Inferior parietal cortex (tissue), 1 donor: ENCODE data around the gene SS18L1.

Source experiments
- DNase-seq: peaks from one replicate; pipeline ENCODE4 v3.0.0-alpha.2; 2016; ENCODE audit errors: extremely low spot score

SS18L1 gene

DNA sequence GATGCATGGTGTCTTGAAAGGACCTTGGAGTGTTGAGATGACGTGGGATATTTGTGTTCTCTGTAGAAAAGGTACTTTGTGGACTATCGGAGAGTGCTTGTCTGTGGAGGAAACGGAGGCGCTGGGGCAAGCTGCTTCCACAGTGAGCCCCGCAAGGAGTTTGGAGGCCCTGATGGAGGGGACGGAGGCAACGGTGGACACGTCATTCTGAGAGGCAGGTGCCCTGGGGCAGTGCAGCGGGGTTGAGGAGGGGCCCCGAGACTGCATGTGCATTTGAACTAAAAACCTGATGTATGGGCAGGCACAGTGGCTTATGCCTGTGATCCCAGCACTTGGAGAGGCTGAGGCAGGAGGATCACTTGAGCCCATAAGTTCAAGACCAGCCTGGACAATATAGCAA, 52.2 kb downstream of the SS18L1 start:
- DNase-seq = no peak

DNA sequence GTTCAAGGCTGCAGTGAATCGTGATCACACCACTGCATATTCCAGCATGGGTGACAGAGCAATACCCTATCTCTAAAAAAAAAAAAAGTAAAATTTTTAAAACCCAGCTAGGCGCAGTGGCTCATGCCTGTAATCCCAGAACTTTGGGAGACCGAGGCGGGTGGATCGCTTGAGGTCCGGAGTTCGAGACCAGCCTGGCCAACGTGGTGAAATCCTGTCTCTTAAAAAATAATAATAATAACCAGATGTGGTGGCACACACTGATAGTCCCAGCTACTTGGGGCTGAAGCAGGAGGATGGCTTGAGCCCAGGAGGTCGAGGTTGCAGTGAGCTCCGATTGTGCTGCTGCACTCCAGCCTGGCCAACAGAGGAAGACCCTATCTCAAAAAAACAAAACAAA, 52.7 kb downstream of the SS18L1 start:
- DNase-seq = no peak

DNA sequence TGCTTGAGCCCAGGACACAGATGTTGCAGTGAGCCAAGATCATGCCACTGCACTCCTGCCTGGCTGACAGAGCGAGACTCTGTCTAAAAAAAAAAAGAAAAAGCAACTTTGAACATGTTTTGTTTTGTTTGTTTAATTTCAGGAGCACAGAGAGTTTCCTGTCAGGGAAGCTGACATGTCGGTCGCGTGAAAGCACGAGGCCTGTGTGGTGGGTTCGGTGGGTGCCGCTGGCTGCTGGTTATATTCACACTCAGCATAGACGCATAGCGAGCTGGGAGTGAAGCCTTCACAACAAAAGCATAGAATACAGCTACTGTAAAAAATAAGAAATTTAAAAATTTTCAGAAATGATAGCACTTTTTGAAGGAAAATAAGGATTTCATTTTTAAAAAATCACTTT, 53.7 kb downstream of the SS18L1 start:
- no peak for DNase-seq

DNA sequence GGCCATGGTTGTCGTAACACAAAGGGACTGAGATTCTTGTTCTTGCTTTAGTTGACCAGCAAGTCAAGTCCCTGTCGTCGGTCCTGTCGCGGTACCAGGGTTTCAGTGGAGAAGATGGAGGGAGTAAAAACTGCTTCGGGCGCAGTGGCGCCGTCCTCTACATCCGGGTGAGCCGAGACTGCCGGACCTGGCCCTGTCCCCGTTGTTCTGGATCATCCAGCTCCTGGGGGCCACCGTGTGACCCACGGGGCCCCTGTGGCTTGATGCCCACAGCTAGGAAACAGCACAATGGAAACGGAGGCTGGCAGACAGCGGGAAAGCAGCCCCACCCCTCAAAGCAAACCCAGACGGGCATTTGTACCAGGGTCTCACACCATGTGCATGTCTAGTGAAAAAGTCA, 54.2 kb downstream of the SS18L1 start:
- DNase-seq = no peak

DNA sequence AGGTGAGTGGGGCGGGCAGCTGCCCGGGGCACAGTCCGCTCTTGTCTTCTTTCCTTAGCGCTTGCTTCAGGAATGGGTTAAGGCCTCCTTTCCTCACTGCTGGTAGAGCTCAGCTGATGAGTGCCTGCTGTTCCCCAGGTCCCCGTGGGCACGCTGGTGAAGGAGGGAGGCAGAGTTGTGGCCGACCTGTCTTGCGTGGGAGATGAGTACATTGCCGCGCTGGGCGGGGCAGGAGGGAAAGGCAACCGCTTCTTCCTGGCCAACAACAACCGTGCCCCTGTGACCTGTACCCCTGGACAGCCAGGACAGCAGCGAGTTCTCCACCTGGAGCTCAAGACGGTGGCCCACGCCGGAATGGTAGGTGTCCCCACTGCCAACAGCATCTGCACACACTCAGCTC, 54.9 kb downstream of the SS18L1 start:
- no peak for DNase-seq

DNA sequence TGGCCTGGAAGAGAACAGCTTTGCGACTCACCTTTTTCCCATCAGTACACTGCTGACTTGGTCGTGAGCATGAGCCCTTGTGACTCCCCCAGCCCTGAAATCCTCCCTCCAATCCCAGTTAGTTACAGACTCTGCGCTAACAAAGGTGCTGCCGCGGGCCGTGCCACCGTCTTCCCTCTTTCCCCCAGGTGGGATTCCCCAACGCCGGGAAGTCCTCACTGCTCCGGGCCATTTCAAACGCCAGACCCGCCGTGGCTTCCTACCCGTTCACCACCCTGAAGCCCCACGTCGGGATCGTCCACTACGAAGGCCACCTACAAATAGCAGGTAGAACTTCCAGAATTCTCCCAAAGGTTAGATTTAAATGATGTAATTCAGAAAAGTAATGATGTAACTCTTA, 55.4 kb downstream of the SS18L1 start:
- no peak for DNase-seq

DNA sequence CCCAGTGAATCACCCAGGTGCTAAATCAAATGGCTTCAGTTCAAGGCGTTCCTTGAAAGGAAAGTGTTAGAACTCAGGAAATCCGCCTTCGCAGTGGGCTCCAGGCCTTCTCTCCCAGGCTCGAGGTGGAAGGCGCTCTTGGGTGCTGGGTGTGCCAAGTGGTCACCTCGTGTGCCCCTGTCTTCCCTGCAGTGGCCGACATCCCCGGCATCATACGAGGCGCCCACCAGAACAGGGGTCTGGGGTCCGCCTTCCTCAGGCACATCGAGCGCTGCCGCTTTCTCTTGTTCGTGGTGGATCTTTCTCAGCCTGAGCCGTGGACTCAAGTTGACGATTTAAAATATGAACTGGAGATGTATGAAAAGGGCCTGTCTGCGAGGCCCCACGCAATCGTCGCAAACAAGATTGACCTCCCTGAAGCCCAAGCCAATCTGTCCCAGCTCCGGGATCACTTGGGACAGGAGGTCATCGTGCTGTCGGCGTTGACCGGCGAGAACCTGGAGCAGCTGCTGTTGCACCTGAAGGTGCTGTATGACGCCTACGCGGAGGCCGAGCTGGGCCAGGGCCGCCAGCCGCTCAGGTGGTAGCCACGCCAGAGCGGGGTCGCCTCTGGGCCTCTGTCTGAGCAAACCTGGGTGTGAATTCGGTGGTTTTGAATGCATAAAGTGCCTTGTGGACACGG, 57.1 kb downstream of the SS18L1 start:
- DNase-seq = no peak

DNA sequence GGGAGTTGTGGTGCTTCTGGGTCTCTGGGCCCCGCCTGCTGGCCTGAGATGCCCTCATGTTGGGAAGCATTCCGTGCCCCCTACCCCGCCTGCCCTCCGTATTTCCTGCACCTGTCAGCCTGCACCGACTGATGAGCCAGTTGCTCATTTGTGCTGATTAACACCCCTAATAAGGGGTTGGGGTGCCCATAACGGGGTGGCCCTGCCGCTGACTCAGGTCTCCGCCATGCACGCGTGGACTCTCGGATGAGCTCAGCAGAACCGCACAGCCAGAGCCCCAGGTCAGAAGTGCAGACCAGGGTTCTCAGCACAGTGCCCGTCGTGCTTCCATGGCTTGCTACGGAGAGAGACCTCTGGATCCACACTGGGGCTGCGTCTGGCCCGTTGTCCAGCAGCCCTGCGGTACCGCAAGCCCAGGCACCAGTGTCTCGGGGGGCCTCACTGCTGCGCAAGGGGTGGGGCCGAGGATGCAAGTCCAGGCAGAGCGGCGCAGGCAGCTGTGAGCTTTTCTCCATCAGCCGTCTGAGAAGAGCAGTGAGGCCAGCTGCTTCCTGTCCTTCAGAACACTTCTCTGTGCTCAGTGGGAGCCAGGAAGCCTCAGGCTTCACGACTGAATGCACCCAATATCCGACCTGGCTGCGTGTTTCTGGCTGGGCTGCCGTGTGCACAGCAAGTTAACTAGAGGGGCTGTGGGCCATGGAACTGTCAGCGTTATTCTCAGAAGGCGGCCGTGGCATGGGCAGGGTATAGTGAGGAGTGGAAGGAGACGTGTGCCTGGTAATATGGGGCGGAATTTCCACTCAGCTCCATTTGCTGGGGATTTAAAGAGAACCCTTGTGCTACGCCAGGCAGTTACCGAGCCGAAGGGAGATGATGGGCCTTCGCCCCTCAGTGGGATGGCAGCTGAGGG, 57.9 kb downstream of the SS18L1 start:
- DNase-seq = no peak

DNA sequence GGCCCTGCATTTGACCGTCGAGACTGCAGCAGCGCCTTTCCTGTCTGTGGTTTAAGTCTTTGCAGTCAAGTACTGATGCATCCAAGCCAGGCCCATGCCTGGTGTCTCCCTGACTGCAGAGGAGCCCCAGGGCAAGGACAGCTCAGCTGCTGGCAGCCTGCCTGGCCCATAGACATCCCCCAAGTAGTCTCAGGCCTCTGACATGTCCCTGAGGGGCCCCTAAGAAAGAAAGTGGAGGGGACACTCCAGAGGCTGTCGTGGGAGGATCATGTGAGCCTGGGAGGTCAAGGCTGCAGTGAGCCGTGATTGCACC, 58.5 kb downstream of the SS18L1 start:
- DNase-seq = no peak

DNA sequence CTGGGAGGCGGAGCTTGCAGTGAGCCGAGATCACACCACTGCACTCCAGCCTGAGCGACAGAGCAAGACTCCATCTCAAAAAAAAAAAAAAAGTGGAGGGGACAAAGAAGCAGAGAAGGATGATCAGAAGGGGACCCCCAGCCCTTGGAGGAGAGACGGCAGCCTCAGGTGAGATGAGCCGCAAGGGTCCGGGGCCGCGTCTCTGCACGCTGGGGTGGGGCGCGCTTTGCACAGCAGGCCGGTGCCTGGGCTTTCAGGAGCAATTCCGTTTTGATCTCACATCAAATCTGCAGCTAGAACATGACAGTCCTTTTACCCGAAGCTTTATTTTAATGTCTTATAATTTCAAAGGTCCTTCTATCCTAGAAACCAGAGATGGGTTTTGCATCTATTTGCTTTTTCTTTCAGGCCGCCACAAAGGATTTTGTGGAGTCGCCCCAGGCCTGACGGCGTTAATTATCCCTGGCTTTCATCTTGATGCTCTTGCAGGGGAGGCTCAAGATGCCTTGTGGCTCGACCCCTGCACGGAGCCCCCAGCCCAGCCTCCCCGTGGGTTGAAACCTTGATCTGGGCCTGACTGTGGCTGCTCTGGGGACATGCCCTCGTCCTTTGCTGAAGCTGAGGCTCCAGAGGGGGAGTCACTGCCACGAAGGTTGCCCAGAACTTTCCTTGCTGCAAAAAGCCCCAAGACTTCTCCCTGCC, 59.3 kb downstream of the SS18L1 start:
- DNase-seq = no peak

DNA sequence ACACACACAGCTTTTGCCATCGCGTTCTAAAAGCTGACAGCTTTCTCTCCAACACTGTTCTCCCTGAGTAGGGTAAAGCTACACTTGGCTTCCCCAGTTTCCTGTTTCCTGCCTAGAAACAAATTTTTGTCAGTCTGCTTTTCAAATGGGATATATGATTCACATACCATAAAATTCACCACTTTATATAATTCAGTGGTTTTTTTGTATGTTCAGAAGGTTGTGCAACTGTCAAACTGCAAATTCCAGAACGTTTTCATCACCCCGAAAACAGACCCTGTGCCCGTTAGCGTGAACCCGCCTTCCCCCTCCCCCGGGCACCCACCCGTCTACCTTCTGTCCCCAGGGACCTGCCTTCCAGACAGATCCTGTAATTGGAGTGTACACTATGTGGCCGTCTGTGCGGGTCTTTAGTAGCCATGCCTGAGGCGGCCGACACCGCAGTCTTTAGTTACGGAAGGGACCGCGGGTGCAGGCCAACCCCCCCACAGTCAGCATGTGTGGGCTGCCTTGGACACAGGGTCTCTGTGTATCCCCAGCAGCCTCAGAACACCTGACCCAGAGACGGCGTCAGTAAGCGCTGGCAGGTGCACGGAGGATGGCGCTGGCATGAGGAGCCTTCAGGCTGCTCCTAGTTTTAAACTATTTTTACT, 59.9 kb downstream of the SS18L1 start:
- DNase-seq = no peak

DNA sequence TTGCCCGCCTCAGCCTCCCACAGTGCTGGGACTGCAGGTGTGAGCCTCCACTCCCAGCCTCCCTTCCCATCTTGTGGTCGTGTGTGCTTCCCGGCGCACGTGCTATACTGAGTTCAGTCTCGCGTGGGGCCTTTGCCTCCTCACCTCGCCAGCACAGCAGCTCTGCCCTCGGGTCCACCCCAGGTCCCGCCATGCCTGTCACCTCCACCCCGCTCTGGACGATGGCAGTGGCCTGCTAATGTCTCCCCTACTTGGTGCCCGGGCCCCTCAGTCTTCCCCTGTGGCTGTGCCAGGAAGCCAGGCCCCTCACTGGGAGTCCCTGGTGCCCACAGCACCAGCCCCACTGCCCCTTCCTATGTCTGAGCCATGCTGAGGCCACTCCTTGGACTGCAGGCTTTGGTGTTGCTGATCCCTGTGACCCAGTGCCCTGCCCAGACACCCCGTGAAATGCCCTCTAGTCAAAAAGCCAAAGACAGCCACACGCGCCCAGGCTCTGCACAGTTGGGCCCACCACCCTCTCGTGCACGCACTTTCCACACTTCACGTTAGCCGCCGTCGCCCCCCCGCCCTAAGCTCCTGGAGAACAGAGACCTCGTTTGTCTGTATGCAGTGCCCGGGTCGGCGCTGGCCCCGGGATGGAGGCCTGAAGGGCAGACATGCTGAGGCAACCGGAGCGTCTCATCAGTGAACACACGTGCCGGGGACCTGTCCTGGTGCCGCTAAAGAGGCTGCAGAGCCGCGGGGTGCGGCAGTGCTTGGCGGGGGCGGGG, 62.2 kb downstream of the SS18L1 start:
- DNase-seq = no peak

DNA sequence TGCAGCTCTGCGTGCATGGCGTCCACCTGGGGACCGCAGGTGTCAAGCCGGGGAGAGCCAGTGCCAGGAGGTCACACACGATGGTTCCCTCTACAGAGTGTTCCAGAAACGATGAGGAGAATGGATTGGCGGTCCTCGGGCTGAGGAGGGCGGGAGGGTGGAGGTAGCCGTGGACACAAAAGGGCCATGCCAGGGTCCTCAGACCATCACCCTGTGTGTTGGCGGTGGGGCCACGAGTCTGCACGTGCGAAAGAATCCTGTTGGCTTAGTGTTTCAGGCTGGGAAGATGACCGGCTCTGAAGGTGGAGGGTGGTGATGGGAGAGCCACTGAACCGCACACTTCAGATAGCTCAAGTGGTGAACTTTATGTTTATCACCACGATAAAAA, 62.8 kb downstream of the SS18L1 start:
- no peak for DNase-seq

DNA sequence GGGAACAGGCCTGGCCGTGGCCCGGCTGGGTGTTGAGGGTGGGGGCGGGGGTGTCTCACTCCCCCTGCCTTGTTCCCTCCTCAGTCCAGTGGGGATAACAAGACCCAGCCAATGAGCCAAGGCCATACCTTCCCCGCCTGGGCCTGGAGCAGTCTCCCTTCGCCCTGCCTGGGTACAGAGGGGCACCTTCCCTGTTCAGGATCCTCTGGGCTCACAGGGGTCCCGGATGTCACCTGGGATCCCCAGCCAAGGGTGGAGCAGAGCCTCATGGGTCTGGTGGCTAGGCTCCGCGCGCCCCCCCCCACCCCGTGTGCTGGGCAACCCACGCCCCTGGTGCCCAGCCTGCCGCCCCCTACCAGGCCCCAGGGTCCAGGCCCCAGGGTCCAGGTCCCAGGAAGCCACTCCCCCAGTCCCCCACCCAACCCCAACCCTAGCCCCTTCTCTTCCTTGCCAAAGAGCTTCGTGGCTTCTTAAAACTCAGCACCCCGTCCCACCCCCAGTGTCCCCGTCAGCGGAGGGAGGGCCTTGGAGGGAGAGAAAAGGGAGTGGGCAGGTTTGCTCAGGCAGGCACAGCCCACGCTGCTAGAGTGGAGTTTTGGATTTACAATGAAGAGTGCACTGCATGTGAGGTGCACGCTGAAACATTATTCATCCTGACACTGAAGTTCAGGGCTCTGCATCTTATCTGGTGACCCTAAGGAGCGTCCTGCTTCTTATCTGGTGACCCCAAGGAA, 64.7 kb downstream of the SS18L1 start:
- DNase-seq = no peak

DNA sequence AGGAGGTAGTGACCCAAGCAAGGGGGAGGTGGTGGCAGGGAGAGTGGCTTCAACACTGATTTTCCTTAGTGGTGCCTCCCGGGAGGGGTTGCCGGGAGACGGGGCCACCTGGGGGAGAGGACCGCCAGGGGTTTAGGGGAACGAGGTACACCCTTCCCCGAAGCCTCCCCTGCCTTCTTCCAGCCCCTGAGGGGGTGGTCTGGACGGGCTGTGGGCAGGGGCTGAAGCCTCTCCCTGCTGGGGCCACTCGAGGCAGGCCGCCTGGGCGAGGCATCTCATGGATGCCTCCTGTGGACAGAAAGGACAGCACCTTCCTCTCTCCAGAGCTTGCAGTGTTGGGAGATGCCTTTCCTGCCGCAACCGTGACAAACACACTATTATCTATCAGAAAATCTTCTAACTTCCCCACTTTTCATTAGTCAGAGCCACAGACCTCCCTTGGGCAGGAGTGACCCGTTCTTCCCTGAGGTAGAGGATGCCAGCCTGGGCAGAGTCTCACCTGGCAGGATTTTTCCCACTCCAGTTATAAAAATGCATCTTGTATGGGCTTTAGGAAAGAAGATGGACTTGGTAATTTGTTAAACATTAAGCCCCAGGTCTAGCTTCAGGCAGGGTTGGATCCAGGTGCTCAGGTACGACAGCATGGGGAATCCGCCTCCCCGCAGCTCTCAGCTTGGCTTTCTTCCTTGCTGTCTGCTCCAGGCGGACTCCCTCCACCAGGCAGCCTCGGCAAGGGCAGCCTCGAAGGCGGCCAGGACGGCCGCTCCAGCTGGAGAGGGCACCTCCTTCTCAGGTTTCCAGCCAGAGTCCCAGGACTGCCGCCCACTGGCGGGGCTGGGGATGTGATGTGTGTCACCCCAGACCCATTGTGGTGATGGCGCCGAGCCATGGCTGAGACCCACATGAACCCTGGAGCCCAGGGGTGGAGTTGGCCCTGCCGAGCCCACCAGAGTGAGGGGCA, 65.5 kb downstream of the SS18L1 start:
- no peak for DNase-seq

DNA sequence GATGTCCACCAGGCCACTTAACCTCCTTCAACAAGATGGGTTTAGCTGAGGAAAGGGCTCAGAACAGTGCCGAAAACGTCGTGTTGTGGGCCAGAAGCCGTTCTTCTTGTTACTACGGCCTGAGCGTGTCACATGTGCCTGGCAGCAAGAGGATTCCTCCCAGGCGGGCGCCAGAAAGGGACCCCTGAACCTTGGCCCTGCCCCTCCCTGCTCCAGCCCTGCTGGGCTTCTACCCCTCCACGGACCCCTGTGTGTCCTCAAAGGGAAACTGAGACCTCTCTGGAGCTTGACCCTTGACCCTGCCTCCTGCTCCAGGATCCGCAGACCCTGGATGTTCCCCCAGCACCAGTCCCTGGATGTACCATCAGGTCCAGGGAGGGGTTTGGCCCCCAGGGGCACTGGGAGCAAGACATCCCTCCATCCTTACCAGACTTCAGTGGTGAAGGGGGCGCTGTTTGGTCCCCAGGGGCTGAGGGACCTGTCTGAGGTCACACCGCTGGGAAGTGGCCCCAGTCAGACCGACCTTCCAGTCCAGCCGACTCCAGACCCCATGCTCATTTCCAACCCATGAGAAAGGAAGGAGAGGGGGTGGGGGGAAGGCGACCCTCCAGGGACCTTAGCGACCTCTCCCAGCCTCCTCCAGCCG, 66.4 kb downstream of the SS18L1 start:
- no peak for DNase-seq

DNA sequence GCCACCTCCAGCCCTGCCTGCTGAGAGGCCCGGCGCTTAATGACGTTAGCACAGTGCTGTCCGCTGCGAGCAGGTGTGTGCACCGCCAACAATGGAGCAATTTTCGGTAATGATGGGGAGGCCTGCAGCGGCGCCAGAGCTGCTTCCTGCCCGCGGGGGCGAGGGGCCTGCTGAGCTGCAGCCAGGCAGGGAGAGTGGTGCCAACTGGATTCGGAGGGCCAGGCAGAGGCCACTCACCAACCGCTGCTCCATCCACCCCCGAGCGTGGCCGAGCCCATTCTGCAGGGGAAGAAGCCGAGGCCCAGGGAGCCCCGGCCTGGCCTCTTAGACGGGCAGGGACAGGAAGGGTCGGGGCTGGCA, 66.9 kb downstream of the SS18L1 start:
- no peak for DNase-seq

DNA sequence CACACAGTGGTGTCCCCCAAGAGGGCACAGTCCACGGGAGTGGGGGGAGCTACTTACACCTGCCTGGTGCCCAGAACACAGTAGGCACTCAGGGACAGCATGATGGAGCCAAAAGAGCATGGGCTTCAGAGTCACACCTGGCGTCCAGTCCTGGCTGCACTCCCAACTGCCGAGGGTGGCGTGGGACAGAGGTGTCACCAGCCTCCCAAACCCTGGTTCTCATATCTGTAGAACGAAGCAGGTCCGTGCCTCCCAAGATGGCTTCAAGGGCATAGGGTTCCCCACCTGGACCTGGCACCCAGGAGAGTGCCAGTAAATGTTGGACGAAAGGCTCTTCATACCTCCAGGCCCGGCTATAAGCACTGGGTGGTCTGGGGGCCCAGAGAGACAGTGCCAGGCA, 67.6 kb downstream of the SS18L1 start:
- DNase-seq = no peak

DNA sequence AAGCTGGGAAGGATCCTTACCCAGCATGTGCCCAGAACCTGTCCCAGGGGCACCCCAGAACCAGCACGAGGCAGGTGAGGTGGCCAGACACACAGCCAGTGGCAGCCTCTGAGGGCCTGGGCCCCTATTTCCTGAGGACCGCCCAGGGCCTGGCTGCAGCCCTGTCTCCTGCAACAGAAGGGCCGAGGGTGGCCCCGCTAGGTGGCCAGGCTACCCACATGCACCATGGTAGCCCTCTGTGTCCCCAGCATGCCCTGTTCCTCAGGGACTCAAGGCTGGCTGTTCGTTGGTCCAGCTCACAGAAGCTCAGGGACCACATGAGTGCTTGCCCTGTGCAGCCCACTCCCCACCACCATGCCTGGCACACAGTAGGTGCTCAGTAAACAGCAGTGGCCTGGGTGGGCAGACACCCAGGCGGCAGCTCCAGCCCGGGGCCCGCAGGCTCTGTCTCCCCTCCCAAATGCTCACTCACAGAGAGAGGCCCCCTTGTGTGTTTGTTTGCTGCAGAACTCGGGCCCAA, 68.3 kb downstream of the SS18L1 start:
- no peak for DNase-seq
